Activated CD8-positive, alpha-beta memory T cell treated with anti-CD3 and anti-CD28 coated beads for 24 hours (primary cell): Measurements from ENCODE around the gene ERG.

ENCODE experiments used
- DNase-seq: peaks from one replicate; pipeline ENCODE4 v3.0.0-alpha.2; 2020

ERG gene

DNA sequence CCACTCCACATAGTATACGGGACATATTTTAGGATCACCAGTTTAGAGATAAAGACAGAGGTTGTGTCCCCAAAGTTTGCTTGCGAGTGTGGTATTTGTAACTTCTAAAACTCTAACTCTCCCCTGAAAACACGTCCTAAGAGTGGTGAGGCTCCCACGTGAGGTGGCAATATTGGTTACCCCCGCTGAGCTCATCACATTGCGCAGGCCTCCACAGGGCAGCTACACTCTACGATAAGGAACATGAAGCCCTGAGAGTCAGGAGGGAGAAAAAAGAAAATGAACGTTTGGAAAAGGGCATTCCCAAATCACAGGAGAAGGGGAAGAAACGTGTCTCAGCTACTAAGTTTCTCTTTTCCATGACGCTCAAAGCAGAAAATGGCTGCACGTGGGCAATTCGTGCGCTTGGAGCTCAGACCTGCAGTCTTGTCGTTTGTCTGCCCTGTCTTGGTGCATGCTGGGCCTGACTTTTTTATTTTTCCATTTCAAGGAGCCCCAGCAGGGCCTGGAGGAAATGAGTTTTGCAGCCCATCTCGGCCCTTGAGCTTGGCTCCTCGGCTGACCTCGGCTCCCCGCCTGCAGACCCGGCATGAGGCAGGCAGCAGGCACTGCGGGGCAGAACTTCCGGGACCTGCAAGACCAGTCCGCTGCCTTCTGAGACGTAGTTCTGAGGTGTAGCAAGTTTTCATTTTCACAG is 25.7 kb downstream of the ERG start:
- DNase-seq = no peak

GRCh38 chr21:38471766-38472165 is 26.5 kb downstream of the ERG start:
- no peak for DNase-seq

DNA sequence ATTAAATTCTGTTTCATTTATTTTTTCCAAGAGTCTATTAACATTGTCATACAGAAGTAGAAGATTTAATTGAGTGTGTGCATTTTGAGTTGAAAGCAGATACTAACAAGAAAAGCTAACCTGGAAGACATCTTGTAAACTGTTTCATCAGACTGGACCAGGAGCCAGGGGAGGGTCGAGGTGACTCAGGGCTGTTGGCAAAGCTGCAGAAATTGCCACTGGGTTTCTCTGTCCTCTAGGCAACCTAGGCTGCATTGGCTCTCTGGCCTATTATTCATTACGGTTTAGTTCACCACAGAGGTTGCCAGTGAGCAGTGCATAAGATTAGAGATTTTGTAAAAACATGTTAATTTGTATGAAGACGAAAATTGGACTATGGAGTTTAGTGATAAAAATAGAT is 27.5 kb downstream of the ERG start:
- DNase-seq = no peak

DNA sequence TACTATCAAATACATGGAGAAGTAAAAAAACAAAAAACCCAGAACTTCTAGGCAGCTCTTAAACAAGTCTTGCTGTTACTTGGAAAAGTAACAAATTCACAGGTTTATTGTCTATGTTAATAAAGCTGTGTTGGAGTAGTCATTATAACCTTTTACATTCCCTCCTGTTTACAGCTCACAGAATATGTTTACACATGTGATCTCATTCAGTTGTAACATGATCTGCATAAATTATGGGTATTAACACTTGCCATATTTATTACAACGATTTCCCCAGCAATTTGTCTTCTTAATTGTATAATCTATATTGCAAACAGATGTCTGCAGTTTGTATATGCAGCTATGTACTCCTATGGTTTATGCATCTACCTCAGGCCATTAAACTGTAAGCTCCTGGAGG is 28.6 kb downstream of the ERG start:
- no peak for DNase-seq

GRCh38 chr21:38468989-38469388 is 29.3 kb downstream of the ERG start:
- DNase-seq = no peak

GRCh38 chr21:38467911-38468310 is 30.4 kb downstream of the ERG start:
- no peak for DNase-seq

DNA sequence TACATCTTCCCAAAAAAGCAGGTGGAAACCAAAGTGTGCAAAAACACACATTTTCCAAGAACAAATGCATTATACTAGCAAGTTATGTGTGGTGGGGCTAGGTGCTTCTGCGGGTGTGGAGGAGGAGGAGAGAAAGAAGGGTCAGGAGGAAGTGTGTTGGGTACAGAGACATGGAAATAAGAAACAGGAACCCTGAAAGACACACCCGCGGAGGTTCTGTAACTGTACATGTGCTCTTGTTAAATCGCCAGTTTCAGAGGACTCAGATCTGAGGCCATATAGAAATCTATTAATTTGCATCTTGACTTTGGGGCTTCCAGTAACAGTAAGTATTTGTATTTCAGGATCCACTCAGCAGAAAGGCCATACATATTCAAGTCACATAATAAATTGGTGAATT is 30.9 kb downstream of the ERG start:
- no peak for DNase-seq

DNA sequence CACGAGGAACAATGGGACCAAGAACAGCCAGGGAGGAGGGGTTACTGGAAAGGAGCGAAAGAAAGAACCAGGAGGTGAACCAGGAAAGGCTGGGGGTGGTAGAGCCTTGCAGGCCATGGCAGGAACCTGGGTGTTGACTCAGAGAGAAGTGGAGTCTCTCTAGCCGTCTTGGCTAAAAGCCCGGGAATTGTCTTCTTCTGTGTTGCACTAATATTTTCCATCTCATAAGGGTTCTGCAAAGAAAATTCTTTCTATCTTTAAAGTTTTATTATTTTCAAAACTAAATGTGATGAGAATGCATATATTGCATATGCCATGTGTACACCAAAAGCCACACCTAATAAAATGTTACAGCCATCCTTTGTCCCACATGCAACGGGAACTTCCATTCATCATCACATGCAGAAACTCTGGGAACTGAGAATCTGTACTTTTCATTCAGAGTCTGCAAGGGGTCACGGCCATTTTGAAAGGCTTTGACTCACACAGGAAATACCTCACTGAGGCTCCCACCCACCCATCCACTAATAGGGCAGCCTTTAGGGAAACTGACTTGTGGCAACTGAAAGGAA is 38.0 kb downstream of the ERG start:
- DNase-seq = no peak

GRCh38 chr21:38459490-38459889 is 38.8 kb downstream of the ERG start:
- DNase-seq = no peak

GRCh38 chr21:38455403-38455802 is 42.9 kb downstream of the ERG start:
- no peak for DNase-seq

DNA sequence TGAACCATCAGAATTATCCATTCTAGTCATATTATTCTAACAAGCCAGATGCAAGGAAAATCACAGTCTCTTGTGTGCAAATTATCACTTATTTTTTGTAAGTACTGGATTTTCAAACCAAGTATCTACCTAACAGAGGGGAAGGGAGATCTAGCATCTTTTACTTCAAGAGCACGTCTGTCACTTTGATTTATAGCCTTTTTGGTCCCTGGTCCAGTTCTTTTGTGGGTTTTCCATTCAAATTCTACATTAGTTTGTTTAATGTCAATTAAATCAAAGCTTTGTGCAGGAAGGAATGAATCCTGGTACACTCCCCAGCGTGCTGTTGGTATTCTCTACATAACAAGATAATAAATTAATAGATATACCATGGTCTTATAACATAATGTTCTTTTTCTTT is 43.6 kb downstream of the ERG start:
- DNase-seq = no peak

- DNase-seq = no peak
Observed at GRCh38 chr21:38454161-38454560, 44.1 kb downstream of the ERG start.

DNA sequence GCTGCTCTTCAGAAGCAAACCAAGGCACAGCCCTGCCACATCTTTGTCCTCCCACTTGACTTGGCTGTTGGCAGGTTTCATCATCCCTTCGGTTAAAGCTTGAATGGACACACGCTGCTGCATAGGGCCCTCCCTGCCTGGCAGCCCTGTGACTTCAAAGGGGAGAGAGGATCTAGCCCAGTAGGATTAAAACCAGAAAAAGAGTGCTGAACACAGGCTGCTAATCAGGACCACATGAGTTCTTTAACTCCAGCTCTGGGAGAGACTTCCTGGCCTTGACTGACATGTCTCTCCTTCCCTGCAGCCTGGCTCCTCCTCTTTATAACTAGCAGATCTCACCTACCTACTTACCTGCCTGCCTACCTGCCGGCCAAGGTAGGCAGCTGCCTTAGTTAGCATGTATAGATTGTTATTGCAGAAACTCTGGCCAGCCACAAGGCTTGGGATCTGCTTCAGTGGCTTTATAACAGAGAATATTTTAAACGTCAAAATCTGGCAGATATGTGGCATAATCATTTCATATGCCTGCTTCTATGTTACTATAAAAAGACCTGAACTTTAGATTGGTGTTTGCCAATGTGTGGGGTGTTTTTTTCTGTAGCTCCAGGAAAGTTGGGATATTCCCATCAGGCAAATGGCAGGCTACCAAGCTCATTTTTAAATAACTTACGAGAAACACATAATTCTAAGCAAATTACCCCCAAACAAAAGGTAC is 49.4 kb downstream of the ERG start:
- DNase-seq = no peak

GRCh38 chr21:38447611-38448010 is 50.7 kb downstream of the ERG start:
- no peak for DNase-seq

GRCh38 chr21:38444691-38445090 is 53.6 kb downstream of the ERG start:
- DNase-seq = no peak

- DNase-seq = no peak
Observed at GRCh38 chr21:38443110-38443509, 55.2 kb downstream of the ERG start.

DNA sequence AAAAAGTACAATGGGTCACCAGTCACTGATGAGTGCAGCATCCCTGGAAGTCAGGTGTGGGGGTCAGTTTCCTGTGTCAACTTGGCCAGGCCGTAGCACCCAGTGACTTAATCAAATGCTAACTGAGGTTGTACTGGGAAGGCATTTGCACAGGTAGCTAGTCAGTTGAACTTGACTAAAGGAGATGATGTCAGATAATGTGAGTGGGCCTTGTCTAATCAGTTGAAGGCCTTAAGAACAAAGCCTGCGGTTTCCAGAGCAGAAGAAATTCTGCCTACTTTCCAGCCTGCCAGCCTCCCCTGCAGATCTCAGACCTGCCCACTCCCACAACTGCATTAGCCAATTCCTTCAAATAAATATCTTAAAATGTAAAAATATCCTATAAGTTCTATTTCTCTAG is 57.1 kb downstream of the ERG start:
- no peak for DNase-seq

DNA sequence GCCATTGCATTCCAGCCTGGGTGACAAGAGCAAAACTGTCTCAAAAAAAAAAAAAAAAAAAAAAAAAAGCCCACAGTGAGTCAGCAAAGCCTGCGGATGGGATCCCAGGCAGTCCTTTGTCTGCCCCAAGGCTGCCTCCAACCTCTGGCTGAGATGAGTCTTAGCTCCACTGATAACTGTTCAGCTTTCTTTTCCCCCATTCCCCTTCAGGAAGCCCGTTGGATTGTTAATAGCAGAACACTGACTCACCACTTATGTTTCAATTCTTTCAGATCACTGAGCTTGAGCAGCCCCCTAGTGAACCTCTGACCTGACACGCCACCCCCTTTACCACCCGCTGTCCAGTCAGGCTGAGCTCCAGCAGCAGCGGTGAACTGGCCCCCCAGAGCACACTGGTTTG is 57.5 kb downstream of the ERG start:
- DNase-seq = no peak

- DNase-seq = no peak
Observed at GRCh38 chr21:38439957-38440356, 58.3 kb downstream of the ERG start.

- no peak for DNase-seq
Observed at GRCh38 chr21:38439426-38439825, 58.9 kb downstream of the ERG start.

GRCh38 chr21:38438462-38438893 is 59.8 kb downstream of the ERG start:
- DNase-seq = no peak

DNA sequence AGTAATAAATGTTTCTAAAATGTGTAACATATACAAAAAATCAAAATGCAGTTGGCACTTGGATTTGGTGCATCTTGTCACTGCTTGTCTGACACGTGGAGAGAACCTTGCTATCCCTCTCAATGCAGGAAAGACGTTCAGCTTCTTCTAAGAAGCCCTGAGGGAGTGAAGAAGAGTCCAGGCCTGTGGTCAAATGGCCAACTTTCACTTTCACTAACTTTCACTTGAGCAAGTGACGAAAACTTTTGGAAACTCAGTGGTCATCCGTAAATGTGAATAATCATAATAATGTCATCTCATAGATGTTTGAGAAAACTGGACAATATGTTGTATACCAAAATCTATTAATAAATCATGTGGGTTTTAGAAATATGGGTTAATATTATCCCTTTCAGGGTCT is 61.9 kb downstream of the ERG start:
- DNase-seq = no peak

DNA sequence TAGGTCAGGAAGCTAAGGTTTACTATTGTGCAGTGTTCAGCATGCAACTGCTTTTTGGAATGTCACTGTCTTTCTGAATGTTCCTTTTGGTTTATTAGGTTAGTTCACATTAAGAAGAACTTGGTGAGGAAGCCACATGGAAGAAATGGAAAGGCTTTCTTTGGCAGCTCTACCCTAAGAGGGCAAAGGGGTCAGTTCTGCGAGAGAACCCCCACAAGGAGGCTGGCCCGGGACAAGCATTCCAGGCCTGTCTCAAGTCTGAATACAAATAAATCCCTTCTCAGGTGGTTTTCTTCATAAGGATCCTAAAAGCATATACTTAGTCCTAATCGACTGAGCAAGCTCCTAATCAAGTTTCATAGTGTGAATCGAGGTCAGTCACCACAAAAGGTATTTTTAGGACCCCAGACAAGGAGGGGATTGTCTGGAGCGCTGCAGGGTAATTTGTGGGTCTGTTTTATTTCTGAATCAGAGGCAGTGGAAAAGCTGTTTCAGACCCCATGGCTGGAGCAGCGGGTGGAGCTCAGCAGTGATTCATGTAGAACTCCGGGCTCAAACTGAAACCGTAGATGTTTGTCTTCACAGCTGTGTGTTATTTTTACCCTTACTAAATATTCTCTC is 63.3 kb downstream of the ERG start:
- DNase-seq = no peak

DNA sequence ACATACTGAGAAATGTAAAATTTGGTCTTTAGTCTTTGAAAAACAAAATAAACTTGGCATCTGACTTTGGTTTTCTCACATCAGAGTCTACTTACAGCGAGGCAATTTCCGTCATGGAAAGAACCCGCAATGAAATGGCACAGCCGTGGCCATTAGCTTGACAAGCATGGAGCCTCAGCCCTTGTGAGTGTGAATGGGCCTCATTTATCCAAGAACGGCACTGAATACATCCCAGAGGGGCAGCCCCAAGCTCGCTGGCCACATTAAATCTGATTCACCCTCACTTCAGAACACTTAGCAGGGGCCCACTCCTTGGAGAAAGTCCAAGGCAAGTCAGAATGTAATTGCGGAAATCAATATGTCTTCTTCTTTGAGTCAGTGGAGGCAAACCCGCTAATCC is 64.8 kb downstream of the ERG start:
- DNase-seq = no peak
